ENCODE measurements around the gene FAM193B.
"Not testable (repeated sequence)": the region's sequence is repeated elsewhere in the genome, so short reads cannot be mapped to it uniquely, and the experiment has no call there.

FAM193B gene

GRCh38 chr5:177536386-177536785, 18.0 kb downstream of the FAM193B start:
- no peak for DNase-seq

- DNase-seq = no peak
Measured at GRCh38 chr5:177535125-177535524, 19.2 kb downstream of the FAM193B start.

GRCh38 chr5:177534433-177534832, 19.9 kb downstream of the FAM193B start:
- not testable (repeated sequence) for DNase-seq

GRCh38 chr5:177531209-177531940, 23.0 kb downstream of the FAM193B start:
- DNase-seq = no peak

GRCh38 chr5:177530638-177531037, 23.7 kb downstream of the FAM193B start:
- no peak for DNase-seq

GRCh38 chr5:177529247-177530203, 24.8 kb downstream of the FAM193B start:
- DNase-seq = no peak

GRCh38 chr5:177528631-177529030, 25.7 kb downstream of the FAM193B start:
- DNase-seq = no peak

GRCh38 chr5:177527595-177527994, 26.8 kb downstream of the FAM193B start:
- DNase-seq = no peak

- DNase-seq = no peak
Measured at GRCh38 chr5:177526791-177527190, 27.6 kb downstream of the FAM193B start.

- no peak for DNase-seq
Measured at GRCh38 chr5:177526191-177526590, 28.2 kb downstream of the FAM193B start.

GRCh38 chr5:177524941-177525655, 29.3 kb downstream of the FAM193B start:
- no peak for DNase-seq

- DNase-seq = no peak
Measured at GRCh38 chr5:177524539-177524900, 29.8 kb downstream of the FAM193B start.

GRCh38 chr5:177523711-177524538, 30.4 kb downstream of the FAM193B start:
- DNase-seq = no peak

GRCh38 chr5:177520916-177521513, 33.3 kb downstream of the FAM193B start:
- no peak for DNase-seq

- DNase-seq = no peak
Measured at GRCh38 chr5:177520271-177520670, 34.1 kb downstream of the FAM193B start.

GRCh38 chr5:177519463-177520235, 34.7 kb downstream of the FAM193B start:
- no peak for DNase-seq

- peak; percentile 92 for DNase-seq
Measured at GRCh38 chr5:177516601-177517568, 37.5 kb downstream of the FAM193B start, which contains the start of gene DDX41. TSS of gene DDX41 (minus strand) at chr5:177516961. CDS start at chr5:177516945, 16 bp downstream.

GRCh38 chr5:177515580-177515979, 38.8 kb downstream of the FAM193B start:
- DNase-seq = no peak

- DNase-seq = no peak
Measured at GRCh38 chr5:177514541-177514940, 39.8 kb downstream of the FAM193B start.

- DNase-seq = no peak
Measured at GRCh38 chr5:177513500-177513899, 40.9 kb downstream of the FAM193B start.

All from KG1 (cell line).